ENCODE data around the gene MYO1F. TPM values are rescaled to one million over a fixed set of nuclear protein-coding genes. Genes with fewer than 3 reads are reported as not detected.

MYO1F gene
- total RNA-seq, 1 donor from 2014 or later, result 436 TPM

- intact Hi-C loops (cut with micrococcal nuclease), result no loop called here
Measured at GRCh38 chr19:8476524-8476923, 100.7 kb downstream of the MYO1F start.

GRCh38 chr19:8475005-8475404 is 102.2 kb downstream of the MYO1F start:
- intact Hi-C loops (cut with micrococcal nuclease), result no loop called here

- intact Hi-C loops (cut with micrococcal nuclease), result no loop called here
Measured at GRCh38 chr19:8473648-8474476, 103.4 kb downstream of the MYO1F start.

Other genes with a start within 250 kb of the MYO1F start
- gene KANK3, start 234.2 kb downstream of the MYO1F start, total RNA-seq, result 1.1 and 1.5 TPM in 2 replicates
- 0.68 and 0.74 TPM in 2 replicates for gene ANGPTL4, start 213.3 kb downstream of the MYO1F start, total RNA-seq
- gene RAB11B, start 187.1 kb downstream of the MYO1F start, total RNA-seq, result 93.7 and 102 TPM in 2 replicates
- 19.0 and 23.9 TPM in 2 replicates for gene MARCHF2, start 164.1 kb downstream of the MYO1F start, total RNA-seq
- gene HNRNPM, start 132.5 kb downstream of the MYO1F start, total RNA-seq, result 280 and 289 TPM in 2 replicates
- 1.2 and 1.7 TPM in 2 replicates for gene PRAM1, start 74.8 kb downstream of the MYO1F start, total RNA-seq
- 32.5 and 32.6 TPM in 2 replicates for gene ZNF414, start 63.3 kb downstream of the MYO1F start, total RNA-seq
- 9.9 and 10.1 TPM in 2 replicates for gene ADAMTS10, start 33.3 kb upstream of the MYO1F start, total RNA-seq
- not detected in 2 replicates for gene NFILZ, start 53.2 kb upstream of the MYO1F start, total RNA-seq
- not detected in 2 replicates for gene ACTL9, start 121.4 kb upstream of the MYO1F start, total RNA-seq
- 0.12 TPM in 1 of 2 replicates, not detected in the other for gene OR2Z1, start 144.2 kb upstream of the MYO1F start, total RNA-seq